ENCODE results near the gene ANKRD34A.
A peak's percentile ranks its signal among the peaks of the same experiment; 100 is the strongest.

Gene ANKRD34A

DNA sequence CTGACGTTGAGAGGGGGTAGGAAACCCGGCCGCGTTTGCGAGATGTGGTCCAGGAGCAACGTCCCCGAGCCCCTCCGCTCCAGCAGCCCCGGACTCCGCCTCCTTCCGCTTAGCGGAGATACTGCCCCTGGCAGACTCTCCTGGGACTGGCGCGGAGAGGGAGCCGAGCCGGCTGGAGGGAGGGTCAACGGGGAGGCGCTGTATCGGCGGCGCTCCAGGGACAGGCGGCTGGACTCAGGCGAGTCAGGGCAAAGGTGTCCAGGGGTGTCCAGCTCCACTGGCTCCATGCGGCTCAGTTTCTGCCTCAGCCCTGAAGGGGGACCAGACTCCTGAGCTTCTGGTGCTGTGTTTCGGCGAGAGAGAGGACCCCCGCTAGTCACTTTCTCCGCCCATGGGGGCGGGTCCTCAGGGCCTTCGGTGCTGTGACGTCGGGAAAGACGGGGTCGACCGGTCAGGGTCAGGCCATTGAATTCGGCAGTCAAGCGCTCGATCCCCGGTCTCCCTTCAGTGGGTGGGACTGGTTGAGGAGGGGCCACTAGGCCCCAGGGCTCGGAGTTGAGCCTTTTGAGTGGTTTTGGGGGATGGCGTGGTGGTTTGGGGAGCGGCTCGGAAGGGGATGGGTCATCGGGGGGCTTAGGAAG is 3.8 kb downstream of the ANKRD34A start (continued):
- TF ChIP-seq ZNF223 (tag by site-specific recombination; IDR thresholded peaks at IDR 0.05) (no peak), ZNF404 (tag by site-specific recombination; IDR thresholded peaks at IDR 0.05) (no peak), ZNF513 (tag by site-specific recombination; IDR thresholded peaks at IDR 0.05) (no peak), ZNF114 (tag by site-specific recombination; IDR thresholded peaks at IDR 0.05) (no peak), PBX3 (CRISPR knock-in tag; IDR thresholded peaks at IDR 0.05) (no peak), ZBTB17 (tag by site-specific recombination; IDR thresholded peaks at IDR 0.05) (peak; percentile 75; the same call in 1 of the 2 replicates), ZNF548 (tag by site-specific recombination; IDR thresholded peaks at IDR 0.05) (no peak), RBAK (tag by site-specific recombination; IDR thresholded peaks at IDR 0.05) (no peak), ZNF202 (tag by site-specific recombination; IDR thresholded peaks at IDR 0.05; ENCODE audit: borderline replicate concordance) (no peak), ZBTB7A (tag by site-specific recombination; IDR thresholded peaks at IDR 0.05; ENCODE audit: low read depth) (peak; percentile 34; the same call in 1 of the 2 replicates), FEZF1 (tag by site-specific recombination; IDR thresholded peaks at IDR 0.05) (no peak), ZNF626 (tag by site-specific recombination; IDR thresholded peaks at IDR 0.05) (no peak), ZNF596 (tag by site-specific recombination; IDR thresholded peaks at IDR 0.05) (no peak), ZNF449 (tag by site-specific recombination; IDR thresholded peaks at IDR 0.05) (no peak), ZNF133 (tag by site-specific recombination; IDR thresholded peaks at IDR 0.05) (no peak), ZNF514 (tag by site-specific recombination; IDR thresholded peaks at IDR 0.05) (no peak), ZNF354C (tag by site-specific recombination; IDR thresholded peaks at IDR 0.05; ENCODE audit: borderline replicate concordance, low read depth) (no peak), WT1 (tag by site-specific recombination; IDR thresholded peaks at IDR 0.05) (peak; percentile 58), KLF10 (tag by site-specific recombination; IDR thresholded peaks at IDR 0.05) (0 out of 2 replicates have a peak, but pooled peaks have one; percentile 12), PRDM1 (tag by site-specific recombination; IDR thresholded peaks at IDR 0.05) (peak; percentile 25; the same call in 1 of the 2 replicates), ZBTB11 (tag by site-specific recombination; conservative IDR thresholded peaks at IDR 0.05; ENCODE audit: low read depth) (peak; percentile 40; the same call in 1 of the 2 replicates)
- TF ChIP-seq, protein P1, sequence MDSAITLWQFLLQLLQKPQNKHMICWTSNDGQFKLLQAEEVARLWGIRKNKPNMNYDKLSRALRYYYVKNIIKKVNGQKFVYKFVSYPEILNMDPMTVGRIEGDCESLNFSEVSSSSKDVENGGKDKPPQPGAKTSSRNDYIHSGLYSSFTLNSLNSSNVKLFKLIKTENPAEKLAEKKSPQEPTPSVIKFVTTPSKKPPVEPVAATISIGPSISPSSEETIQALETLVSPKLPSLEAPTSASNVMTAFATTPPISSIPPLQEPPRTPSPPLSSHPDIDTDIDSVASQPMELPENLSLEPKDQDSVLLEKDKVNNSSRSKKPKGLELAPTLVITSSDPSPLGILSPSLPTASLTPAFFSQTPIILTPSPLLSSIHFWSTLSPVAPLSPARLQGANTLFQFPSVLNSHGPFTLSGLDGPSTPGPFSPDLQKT (IDR thresholded peaks at IDR 0.05; ENCODE audit: borderline replicate concordance, low read depth, low read length): no peak
- TF ChIP-seq, protein P2, sequence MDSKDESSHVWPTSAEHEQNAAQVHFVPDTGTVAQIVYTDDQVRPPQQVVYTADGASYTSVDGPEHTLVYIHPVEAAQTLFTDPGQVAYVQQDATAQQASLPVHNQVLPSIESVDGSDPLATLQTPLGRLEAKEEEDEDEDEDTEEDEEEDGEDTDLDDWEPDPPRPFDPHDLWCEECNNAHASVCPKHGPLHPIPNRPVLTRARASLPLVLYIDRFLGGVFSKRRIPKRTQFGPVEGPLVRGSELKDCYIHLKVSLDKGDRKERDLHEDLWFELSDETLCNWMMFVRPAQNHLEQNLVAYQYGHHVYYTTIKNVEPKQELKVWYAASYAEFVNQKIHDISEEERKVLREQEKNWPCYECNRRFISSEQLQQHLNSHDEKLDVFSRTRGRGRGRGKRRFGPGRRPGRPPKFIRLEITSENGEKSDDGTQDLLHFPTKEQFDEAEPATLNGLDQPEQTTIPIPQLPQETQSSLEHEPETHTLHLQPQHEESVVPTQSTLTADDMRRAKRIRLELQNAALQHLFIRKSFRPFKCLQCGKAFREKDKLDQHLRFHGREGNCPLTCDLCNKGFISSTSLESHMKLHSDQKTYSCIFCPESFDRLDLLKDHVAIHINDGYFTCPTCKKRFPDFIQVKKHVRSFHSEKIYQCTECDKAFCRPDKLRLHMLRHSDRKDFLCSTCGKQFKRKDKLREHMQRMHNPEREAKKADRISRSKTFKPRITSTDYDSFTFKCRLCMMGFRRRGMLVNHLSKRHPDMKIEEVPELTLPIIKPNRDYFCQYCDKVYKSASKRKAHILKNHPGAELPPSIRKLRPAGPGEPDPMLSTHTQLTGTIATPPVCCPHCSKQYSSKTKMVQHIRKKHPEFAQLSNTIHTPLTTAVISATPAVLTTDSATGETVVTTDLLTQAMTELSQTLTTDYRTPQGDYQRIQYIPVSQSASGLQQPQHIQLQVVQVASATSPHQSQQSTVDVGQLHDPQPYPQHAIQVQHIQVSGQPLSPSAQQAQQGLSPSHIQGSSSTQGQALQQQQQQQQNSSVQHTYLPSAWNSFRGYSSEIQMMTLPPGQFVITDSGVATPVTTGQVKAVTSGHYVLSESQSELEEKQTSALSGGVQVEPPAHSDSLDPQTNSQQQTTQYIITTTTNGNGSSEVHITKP (tag by site-specific recombination; IDR thresholded peaks at IDR 0.05): peak; percentile 96
- TF ChIP-seq, protein P3, sequence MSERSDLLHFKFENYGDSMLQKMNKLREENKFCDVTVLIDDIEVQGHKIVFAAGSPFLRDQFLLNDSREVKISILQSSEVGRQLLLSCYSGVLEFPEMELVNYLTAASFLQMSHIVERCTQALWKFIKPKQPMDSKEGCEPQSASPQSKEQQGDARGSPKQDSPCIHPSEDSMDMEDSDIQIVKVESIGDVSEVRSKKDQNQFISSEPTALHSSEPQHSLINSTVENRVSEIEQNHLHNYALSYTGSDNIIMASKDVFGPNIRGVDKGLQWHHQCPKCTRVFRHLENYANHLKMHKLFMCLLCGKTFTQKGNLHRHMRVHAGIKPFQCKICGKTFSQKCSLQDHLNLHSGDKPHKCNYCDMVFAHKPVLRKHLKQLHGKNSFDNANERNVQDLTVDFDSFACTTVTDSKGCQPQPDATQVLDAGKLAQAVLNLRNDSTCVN (tag by site-specific recombination; optimal IDR thresholded peaks at IDR 0.05): peak; percentile 38
- TF ChIP-seq, protein P4, sequence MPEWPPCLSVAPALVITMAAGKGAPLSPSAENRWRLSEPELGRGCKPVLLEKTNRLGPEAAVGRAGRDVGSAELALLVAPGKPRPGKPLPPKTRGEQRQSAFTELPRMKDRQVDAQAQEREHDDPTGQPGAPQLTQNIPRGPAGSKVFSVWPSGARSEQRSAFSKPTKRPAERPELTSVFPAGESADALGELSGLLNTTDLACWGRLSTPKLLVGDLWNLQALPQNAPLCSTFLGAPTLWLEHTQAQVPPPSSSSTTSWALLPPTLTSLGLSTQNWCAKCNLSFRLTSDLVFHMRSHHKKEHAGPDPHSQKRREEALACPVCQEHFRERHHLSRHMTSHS (tag by site-specific recombination; IDR thresholded peaks at IDR 0.05): no peak
